Fibroblast of lung (primary cell): ENCODE measurements around the gene CDK5RAP1.
"Not testable (repeated sequence)": the region's sequence is repeated elsewhere in the genome, so short reads cannot be mapped to it uniquely, and the experiment has no call there.

Source experiments
- CTCF ChIP-seq, 2 donors: IDR thresholded peaks in 1 of 2; conservative IDR thresholded peaks in 1 of 2; 1 replicate in 1 of 2; 2 replicates in 1 of 2; pipeline ENCODE4 v1.5.1; 2011 to 2012; ENCODE audit warnings: low read length in 2 of 2, control low read depth in 1 of 2, inconsistent platforms in 1 of 2, low read depth in 1 of 2, mild to moderate bottlenecking in 1 of 2
- EZH2 ChIP-seq: IDR thresholded peaks from 2 replicates; pipeline ENCODE4 v1.5.1; 2012; ENCODE audit warnings: low read length, control low read depth, mild to moderate bottlenecking; ENCODE audit errors: missing control alignments

GRCh38 chr20:33423875-33424274 is 22.6 kb upstream of the CDK5RAP1 start:
- TF ChIP-seq CTCF (conservative IDR thresholded peaks at IDR 0.05 in 1 of 2, IDR thresholded peaks at IDR 0.05 in 1 of 2; ENCODE audit: low read depth in 1 of 2, low read length in 2 of 2); EZH2: not testable (repeated sequence)
